ENCODE data around the gene VWA3A. TPM values are rescaled to one million over a fixed set of nuclear protein-coding genes. Genes with fewer than 3 reads are reported as not detected.

VWA3A gene
- total and polyA plus RNA-seq, 2 donors (not counting 3 experiments of a cell fraction or from before 2014, with no cell fraction given) = 0.12 to 0.84 TPM

DNA sequence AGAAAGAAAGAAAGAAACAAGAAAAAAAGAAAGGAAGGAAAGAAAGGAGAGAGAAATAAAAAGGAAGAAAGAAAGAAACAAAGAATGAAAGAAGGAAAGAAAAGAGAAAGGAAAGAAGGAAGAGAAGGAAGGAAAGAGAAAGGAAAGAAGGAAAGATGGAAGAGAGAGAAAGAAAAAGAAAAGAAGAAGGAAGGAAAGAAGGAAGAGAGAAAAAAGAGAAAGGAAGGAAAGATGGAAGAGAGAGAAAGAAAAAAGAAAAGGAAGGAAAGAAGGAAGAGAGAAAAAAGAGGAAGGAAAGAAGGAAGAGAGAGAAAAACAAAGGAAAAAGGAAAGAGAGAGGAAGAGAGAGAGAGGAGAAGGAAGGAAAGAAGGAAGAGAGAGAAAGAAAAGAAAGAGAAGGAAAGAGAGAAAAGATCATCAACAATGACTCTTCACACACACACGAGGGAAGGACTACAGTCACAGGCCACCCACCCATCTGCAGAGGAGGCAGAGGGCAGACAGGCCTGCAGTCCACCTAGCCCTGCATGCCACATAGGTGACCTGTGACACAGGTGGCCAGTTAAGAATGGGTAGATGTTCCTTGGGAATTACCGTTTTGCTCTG is 23.9 kb downstream of the VWA3A start:
- H4K20me1 ChIP-seq (replicated peaks; ENCODE audit: control insufficient read depth, extremely low read depth, insufficient read depth, low read length) = no peaks in the 10 kb centered on the region
- no peaks in the 10 kb centered on the region for H3K9me1 ChIP-seq (replicated peaks; ENCODE audit: control insufficient read depth, extremely low read depth, insufficient read depth, low read length)
- no peak overlapping the region for H2AFZ ChIP-seq (ENCODE audit: low read depth, low read length)
- no peaks in the 10 kb centered on the region for H3K79me2 ChIP-seq (ENCODE audit: control insufficient read depth, insufficient read depth, low read length)
- no peaks in the 10 kb centered on the region for H3K4me1 ChIP-seq (ENCODE audit: control insufficient read depth, extremely low read depth, insufficient read depth, low read length)
- FAIRE-seq (no peak), DNase-seq (ENCODE audit: low read depth, low spot score) (no peak)
- H3K27ac ChIP-seq (ENCODE audit: insufficient read depth, low read depth, low read length) = no peak overlapping the region
- ChIA-PET POLR2A (no interaction called here), CTCF (no interaction called here)
- no peak overlapping the region for H3K4me2 ChIP-seq (ENCODE audit: insufficient read depth, low read length)
- dilution Hi-C loops (cut with MboI; ENCODE audit: extremely low pct_ligation_motif_present, low sequenced_read_pairs) = no loop called here
- H3K36me3 ChIP-seq (ENCODE audit: control insufficient read depth in 2 of 2, extremely low read depth in 1 of 2, insufficient read depth in 2 of 2, low read length in 2 of 2) = no peaks in the 10 kb centered on the region
- no peak overlapping the region for H3K4me3 ChIP-seq (replicated peaks in 1 of 3; ENCODE audit: insufficient read depth in 1 of 3, low read depth in 1 of 3, low read length in 3 of 3)
- intact Hi-C loops (cut with micrococcal nuclease) = no loop called here
- H3K9me3 ChIP-seq (replicated peaks; ENCODE audit: control insufficient read depth, insufficient read depth, low read length) = no peaks in the 10 kb centered on the region
- no TSS peak for BruUV-seq (replicated peaks)
- TF ChIP-seq GATA2 (IDR thresholded peaks at IDR 0.05; ENCODE audit: insufficient read depth, insufficient read length, low read depth, low read length) (no peak), JUN (IDR thresholded peaks at IDR 0.05; ENCODE audit: borderline replicate concordance, insufficient read depth, insufficient read length, low read depth) (no peak)
- H3K27me3 ChIP-seq (ENCODE audit: control insufficient read depth in 2 of 2, insufficient read depth in 2 of 2, low read length in 2 of 2) = no peaks in the 10 kb centered on the region
- no peak overlapping the region for H3K9ac ChIP-seq (replicated peaks; ENCODE audit: extremely low read depth, insufficient read depth, low read length)

DNA sequence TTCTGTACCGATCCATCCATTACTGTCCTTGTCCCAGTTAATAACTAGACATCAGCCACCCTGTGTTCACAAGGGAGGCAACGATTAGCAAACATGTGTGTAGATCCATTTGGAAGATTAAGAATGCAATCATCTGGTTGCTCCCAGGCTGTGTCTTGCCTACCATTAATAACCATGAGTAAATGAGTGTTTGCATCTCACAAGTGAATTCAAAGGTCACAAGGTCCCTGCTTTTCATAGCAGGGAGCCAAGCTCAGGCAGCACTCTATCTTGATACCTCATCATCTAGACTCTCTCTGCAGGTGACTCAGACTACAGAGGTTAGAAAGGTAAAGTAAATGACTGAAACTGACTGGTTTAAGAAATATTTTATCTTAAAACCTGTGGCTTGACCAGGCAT is 25.3 kb downstream of the VWA3A start:
- H3K79me2 ChIP-seq (ENCODE audit: control insufficient read depth, insufficient read depth, low read length) = no peaks in the 10 kb centered on the region
- BruUV-seq (replicated peaks) = no TSS peak
- no peak overlapping the region for H3K9ac ChIP-seq (replicated peaks; ENCODE audit: extremely low read depth, insufficient read depth, low read length)
- no peak for DNase-seq (ENCODE audit: low read depth, low spot score)
- no peaks in the 10 kb centered on the region for H3K9me1 ChIP-seq (replicated peaks; ENCODE audit: control insufficient read depth, extremely low read depth, insufficient read depth, low read length)
- CTCF ChIA-PET = no interaction called here
- dilution Hi-C loops (cut with MboI; ENCODE audit: extremely low pct_ligation_motif_present, low sequenced_read_pairs) = no loop called here
- H4K20me1 ChIP-seq (replicated peaks; ENCODE audit: control insufficient read depth, extremely low read depth, insufficient read depth, low read length) = no peaks in the 10 kb centered on the region
- no peaks in the 10 kb centered on the region for H3K4me1 ChIP-seq (ENCODE audit: control insufficient read depth, extremely low read depth, insufficient read depth, low read length)
- no peak overlapping the region for H3K27ac ChIP-seq (ENCODE audit: insufficient read depth, low read depth, low read length)
- no peaks in the 10 kb centered on the region for H3K27me3 ChIP-seq (ENCODE audit: control insufficient read depth in 2 of 2, insufficient read depth in 2 of 2, low read length in 2 of 2)
- FAIRE-seq = no peak
- H3K9me3 ChIP-seq (replicated peaks; ENCODE audit: control insufficient read depth, insufficient read depth, low read length) = no peaks in the 10 kb centered on the region
- intact Hi-C loops (cut with micrococcal nuclease) = no loop called here
- no peaks in the 10 kb centered on the region for H3K36me3 ChIP-seq (ENCODE audit: control insufficient read depth in 2 of 2, extremely low read depth in 1 of 2, insufficient read depth in 2 of 2, low read length in 2 of 2)
- POLR2A ChIA-PET = no interaction called here
- TF ChIP-seq GATA2 (IDR thresholded peaks at IDR 0.05; ENCODE audit: insufficient read depth, insufficient read length, low read depth, low read length) (no peak), FOS (IDR thresholded peaks at IDR 0.05; ENCODE audit: borderline replicate concordance, insufficient read depth, low read length) (no peak), POLR2A (IDR thresholded peaks at IDR 0.05; ENCODE audit: low read depth, low read length) (no peak), EZH2 (IDR thresholded peaks at IDR 0.05; ENCODE audit: borderline replicate concordance, low read depth, low read length, severe bottlenecking) (no peak), MYC (IDR thresholded peaks at IDR 0.05; ENCODE audit: low read depth, low read length) (no peak), POLR2AphosphoS5 (IDR thresholded peaks at IDR 0.05; ENCODE audit: insufficient read depth, low read depth, low read length) (no peak), JUN (IDR thresholded peaks at IDR 0.05; ENCODE audit: borderline replicate concordance, insufficient read depth, insufficient read length, low read depth) (no peak)
- TF ChIP-seq, protein P1, sequence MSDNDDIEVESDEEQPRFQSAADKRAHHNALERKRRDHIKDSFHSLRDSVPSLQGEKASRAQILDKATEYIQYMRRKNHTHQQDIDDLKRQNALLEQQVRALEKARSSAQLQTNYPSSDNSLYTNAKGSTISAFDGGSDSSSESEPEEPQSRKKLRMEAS (IDR thresholded peaks at IDR 0.05; ENCODE audit: insufficient read depth, insufficient read length) = no peak
- TF ChIP-seq, protein P2, sequence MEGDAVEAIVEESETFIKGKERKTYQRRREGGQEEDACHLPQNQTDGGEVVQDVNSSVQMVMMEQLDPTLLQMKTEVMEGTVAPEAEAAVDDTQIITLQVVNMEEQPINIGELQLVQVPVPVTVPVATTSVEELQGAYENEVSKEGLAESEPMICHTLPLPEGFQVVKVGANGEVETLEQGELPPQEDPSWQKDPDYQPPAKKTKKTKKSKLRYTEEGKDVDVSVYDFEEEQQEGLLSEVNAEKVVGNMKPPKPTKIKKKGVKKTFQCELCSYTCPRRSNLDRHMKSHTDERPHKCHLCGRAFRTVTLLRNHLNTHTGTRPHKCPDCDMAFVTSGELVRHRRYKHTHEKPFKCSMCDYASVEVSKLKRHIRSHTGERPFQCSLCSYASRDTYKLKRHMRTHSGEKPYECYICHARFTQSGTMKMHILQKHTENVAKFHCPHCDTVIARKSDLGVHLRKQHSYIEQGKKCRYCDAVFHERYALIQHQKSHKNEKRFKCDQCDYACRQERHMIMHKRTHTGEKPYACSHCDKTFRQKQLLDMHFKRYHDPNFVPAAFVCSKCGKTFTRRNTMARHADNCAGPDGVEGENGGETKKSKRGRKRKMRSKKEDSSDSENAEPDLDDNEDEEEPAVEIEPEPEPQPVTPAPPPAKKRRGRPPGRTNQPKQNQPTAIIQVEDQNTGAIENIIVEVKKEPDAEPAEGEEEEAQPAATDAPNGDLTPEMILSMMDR (IDR thresholded peaks at IDR 0.05; ENCODE audit: extremely low read depth in 1 of 2, insufficient read depth in 1 of 2, low read depth in 1 of 2, low read length in 2 of 2) = no peak
- H2AFZ ChIP-seq (ENCODE audit: low read depth, low read length) = no peak overlapping the region
- no peak overlapping the region for H3K4me2 ChIP-seq (ENCODE audit: insufficient read depth, low read length)
- no peak overlapping the region for H3K4me3 ChIP-seq (replicated peaks in 1 of 3; ENCODE audit: insufficient read depth in 1 of 3, low read depth in 1 of 3, low read length in 3 of 3)

Data from endothelial cell of umbilical vein (primary cell).